Endothelial cell of umbilical vein (primary cell): ENCODE measurements around the gene RNF144B. TPM values are rescaled to one million over a fixed set of nuclear protein-coding genes. Genes with fewer than 3 reads are reported as not detected.

ENCODE experiments used
- BruUV-seq: library from RNA; stranded (reverse); fragments of 400-500 nt; replicated peaks from 2 replicates; lab custom pipeline; 2021; lab: Mats Ljungman, UMichigan
- CTCF ChIA-PET: fragments of 300-600, 350-600 bp; sonication (Branson Sonifier 250); formaldehyde crosslinking; loops from one replicate; lab custom pipeline; 2021; ENCODE audit warnings: antibody characterized with exemption, inconsistent platforms; lab: Charles Lee
- POLR2A ChIA-PET: fragments of 300-600, 350-600 bp; sonication (Branson Sonifier 250); formaldehyde crosslinking; loops from one replicate; lab custom pipeline; 2021; ENCODE audit warnings: antibody characterized with exemption, inconsistent platforms; lab: Charles Lee
- DNase-seq: peaks from one replicate; pipeline ENCODE4 v3.0.0-alpha.2; 2011; ENCODE audit warnings: low read depth, low spot score
- FAIRE-seq: peaks from 2 replicates; lab custom pipeline; 2011; peaks lifted over from hg19 to GRCh38; lab: Jason Lieb, UNC
- H2AFZ ChIP-seq: 2 replicates; pipeline ENCODE4 v1.6.0; 2012; ENCODE audit warnings: low read depth, low read length, control low read depth, inconsistent platforms
- H3K27ac ChIP-seq: 2 replicates; pipeline ENCODE4 v1.5.1; 2011; ENCODE audit warnings: low read depth, mild to moderate bottlenecking, control low read depth, low read length, moderate library complexity; ENCODE audit not compliant: insufficient read depth
- H3K27me3 ChIP-seq, 2 experiments: 2 replicates each; pipeline versions ENCODE4 v1.6.0 to v1.6.1; 2011; ENCODE audit warnings: low read length in 2 of 2, mixed read lengths in 1 of 2; ENCODE audit not compliant: control insufficient read depth in 2 of 2, insufficient read depth in 2 of 2
- H3K36me3 ChIP-seq, 2 experiments: 2 replicates in 1 of 2; 3 replicates in 1 of 2; pipeline ENCODE4 v1.5.1; 2011; ENCODE audit warnings: low read length in 2 of 2, mild to moderate bottlenecking in 1 of 2, moderate library complexity in 1 of 2; ENCODE audit not compliant: control insufficient read depth in 2 of 2, insufficient read depth in 2 of 2; ENCODE audit errors: extremely low read depth in 1 of 2
- H3K4me1 ChIP-seq: 3 replicates; pipeline ENCODE4 v1.5.1; 2011; ENCODE audit warnings: mild to moderate bottlenecking, low read length; ENCODE audit not compliant: control insufficient read depth, insufficient read depth; ENCODE audit errors: extremely low read depth
- H3K4me2 ChIP-seq: 2 replicates; pipeline ENCODE4 v1.6.1; 2011; ENCODE audit warnings: low read length, control low read depth, mixed read lengths; ENCODE audit not compliant: insufficient read depth
- H3K4me3 ChIP-seq, 3 experiments: fragments of 200-600 bp in 1 of 3; sonication (generic), shearing (Covaris generic) in 1 of 3; replicated peaks in 1 of 3; 2 replicates each; pipeline ENCODE4 v1.5.1; 2011 to 2016; ENCODE audit warnings: control low read depth in 3 of 3, low read length in 3 of 3, mild to moderate bottlenecking in 2 of 3, inconsistent platforms in 1 of 3, low read depth in 1 of 3, moderate library complexity in 1 of 3; ENCODE audit not compliant: insufficient read depth in 1 of 3
- H3K79me2 ChIP-seq: 2 replicates; pipeline ENCODE4 v1.6.0; 2012; ENCODE audit warnings: low read length, inconsistent platforms; ENCODE audit not compliant: control insufficient read depth, insufficient read depth
- H3K9ac ChIP-seq: replicated peaks from 2 replicates; pipeline ENCODE3; 2011; ENCODE audit warnings: low read length, control low read depth; ENCODE audit not compliant: insufficient read depth; ENCODE audit errors: extremely low read depth
- H3K9me1 ChIP-seq: replicated peaks from 3 replicates; pipeline ENCODE4 v1.6.0; 2011; ENCODE audit warnings: mild to moderate bottlenecking, low read length; ENCODE audit not compliant: control insufficient read depth, insufficient read depth; ENCODE audit errors: extremely low read depth
- H3K9me3 ChIP-seq: replicated peaks from 2 replicates; pipeline ENCODE4 v1.5.1; 2012; ENCODE audit warnings: low read length, inconsistent platforms; ENCODE audit not compliant: control insufficient read depth, insufficient read depth
- H4K20me1 ChIP-seq: replicated peaks from 2 replicates; pipeline ENCODE3; 2011; ENCODE audit warnings: mild to moderate bottlenecking, low read length; ENCODE audit not compliant: control insufficient read depth, insufficient read depth; ENCODE audit errors: extremely low read depth
- EZH2 ChIP-seq: IDR thresholded peaks from 2 replicates; pipeline ENCODE4 v1.6.1; 2012; ENCODE audit warnings: borderline replicate concordance, low read depth, mild to moderate bottlenecking, moderate library complexity, low read length, inconsistent platforms; ENCODE audit not compliant: severe bottlenecking
- FOS ChIP-seq: IDR thresholded peaks from 2 replicates; pipeline ENCODE4 v1.6.1; 2011; ENCODE audit warnings: mild to moderate bottlenecking, low read length, moderate library complexity, borderline replicate concordance; ENCODE audit not compliant: insufficient read depth
- GATA2 ChIP-seq: IDR thresholded peaks from 2 replicates; pipeline ENCODE4 v1.7.0; 2011; ENCODE audit warnings: low read depth, mild to moderate bottlenecking, moderate library complexity, mixed read lengths, low read length; ENCODE audit not compliant: insufficient read length, insufficient read depth
- JUN ChIP-seq: IDR thresholded peaks from 2 replicates; pipeline ENCODE4 v1.6.1; 2011; ENCODE audit warnings: borderline replicate concordance, low read depth; ENCODE audit not compliant: insufficient read length, insufficient read depth
- MAX ChIP-seq: IDR thresholded peaks from 2 replicates; pipeline ENCODE4 v1.6.1; 2011; ENCODE audit not compliant: insufficient read depth, insufficient read length
- MYC ChIP-seq: IDR thresholded peaks from one replicate; pipeline ENCODE4 v1.6.1; 2011; ENCODE audit warnings: mild to moderate bottlenecking, low read depth, low read length
- POLR2A ChIP-seq: IDR thresholded peaks from 2 replicates; pipeline ENCODE4 v1.6.1; 2012; ENCODE audit warnings: low read depth, mild to moderate bottlenecking, control low read depth, low read length
- POLR2AphosphoS5 ChIP-seq: IDR thresholded peaks from 2 replicates; pipeline ENCODE4 v1.6.1; 2012; ENCODE audit warnings: low read depth, mild to moderate bottlenecking, control low read depth, low read length, moderate library complexity; ENCODE audit not compliant: insufficient read depth
- dilution Hi-C: fragments of 300-500 bp; cut with MboI; formaldehyde crosslinking; loops from one replicate; pipeline ENCODE4 v1.15.0; 2019; ENCODE audit warnings: low sequenced_read_pairs; ENCODE audit not compliant: extremely low pct_ligation_motif_present
- intact Hi-C: fragments of 100-400 bp; cut with micrococcal nuclease; formaldehyde crosslinking; loops from one replicate; pipeline ENCODE4 v1.10.0; 2022
- polyA plus RNA-seq, 4 experiments: library from polyadenylated mRNA; depleted of rRNA in 3 of 4; stranded (reverse) in 3 of 4; unstranded in 1 of 4; fragments of >200 nt; gene quantifications; 2 replicates each; pipeline versions ENCODE4 v1.2.1 to v1.2.3, GENCODE V29; 2011 to 2012; ENCODE audit warnings: missing spikeins in 1 of 4
- total RNA-seq: library from RNA; stranded (reverse); gene quantifications from 2 replicates; pipeline ENCODE4 v1.2.3, GENCODE V29; 2021

Gene RNF144B
- total and polyA plus RNA-seq, 2 donors (not counting 3 experiments of a cell fraction or from before 2014, with no cell fraction given): 18.1 to 97.3 TPM

GRCh38 chr6:18425218-18425617, 38.1 kb downstream of the RNF144B start:
- Histone ChIP-seq H3K4me2 (no peak overlapping the region), H3K27ac (no peak overlapping the region), H3K9me3 (no peaks in the 10 kb centered on the region), H3K27me3 (no peaks in the 10 kb centered on the region), H2AFZ (no peak overlapping the region), H3K36me3 (peaks cover 9 to 16% of the 10 kb centered on the region in 2 experiments), H3K79me2 (peaks cover 69% of the 10 kb centered on the region), H3K9ac (no peak overlapping the region), H4K20me1 (peaks cover 5% of the 10 kb centered on the region), H3K4me1 (peaks cover 4% of the 10 kb centered on the region), H3K4me3 (no peak overlapping the region), H3K9me1 (no peaks in the 10 kb centered on the region)
- no TSS peak for BruUV-seq
- FAIRE-seq: no peak
- ChIA-PET CTCF (no interaction called here), POLR2A (no interaction called here)
- TF ChIP-seq GATA2 (no peak), POLR2AphosphoS5 (no peak)
- dilution Hi-C loops (no loop called here), intact Hi-C loops (no loop called here)
- no peak for DNase-seq

GRCh38 chr6:18427296-18427695, 40.1 kb downstream of the RNF144B start:
- no peaks in the 10 kb centered on the region for H3K9me1 ChIP-seq
- peaks cover 63% of the 10 kb centered on the region for H3K79me2 ChIP-seq
- H3K4me3 ChIP-seq: no peak overlapping the region
- peaks cover 5% of the 10 kb centered on the region for H4K20me1 ChIP-seq
- no peak overlapping the region for H3K27ac ChIP-seq
- TF ChIP-seq MAX: no peak
- TF ChIP-seq MYC: no peak
- no peak for TF ChIP-seq EZH2
- no peak for TF ChIP-seq POLR2AphosphoS5
- no peak for TF ChIP-seq POLR2A
- no peak for TF ChIP-seq FOS
- TF ChIP-seq JUN: no peak
- H3K9me3 ChIP-seq: no peaks in the 10 kb centered on the region
- H3K9ac ChIP-seq: no peak overlapping the region
- H3K4me1 ChIP-seq: peaks cover 14% of the 10 kb centered on the region
- no peak overlapping the region for H3K4me2 ChIP-seq
- H3K36me3 ChIP-seq: peaks cover 13 to 16% of the 10 kb centered on the region in 2 experiments
- FAIRE-seq (no peak), DNase-seq (no peak)
- intact Hi-C loops (no loop called here), dilution Hi-C loops (no loop called here)
- no peak overlapping the region for H2AFZ ChIP-seq
- CTCF ChIA-PET: interaction anchor here (1.1 kb wide), 1 partner anchor 25 kb away, joined by 3 read pairs; no protein-coding TSS in a partner anchor
- no peaks in the 10 kb centered on the region for H3K27me3 ChIP-seq
- no TSS peak for BruUV-seq
- POLR2A ChIA-PET: no interaction called here
